ENCODE results near the gene RAPGEF1. TPM values are rescaled to one million over a fixed set of nuclear protein-coding genes. Genes with fewer than 3 reads are reported as not detected.
A peak's percentile ranks its signal among the peaks of the same experiment; 100 is the strongest.

The RAPGEF1 gene
- total RNA-seq, 3 donors from 2014 or later = 67.1 to 103 (median 84.2) TPM

- Histone ChIP-seq H3K4me3 (no peak overlapping the region), H3K9me3 (no peaks in the 10 kb centered on the region), H3K4me1 (ENCODE audit: low read depth) (peaks cover 40% of the 10 kb centered on the region), H3K36me3 (ENCODE audit: low read depth) (no peaks in the 10 kb centered on the region)
- intact Hi-C loops (cut with DNase I, micrococcal nuclease) = no loop called here
- DNase-seq (peak in 1 of 3 donors; percentile 50), ATAC-seq (no peak)
- TF ChIP-seq, protein P1, sequence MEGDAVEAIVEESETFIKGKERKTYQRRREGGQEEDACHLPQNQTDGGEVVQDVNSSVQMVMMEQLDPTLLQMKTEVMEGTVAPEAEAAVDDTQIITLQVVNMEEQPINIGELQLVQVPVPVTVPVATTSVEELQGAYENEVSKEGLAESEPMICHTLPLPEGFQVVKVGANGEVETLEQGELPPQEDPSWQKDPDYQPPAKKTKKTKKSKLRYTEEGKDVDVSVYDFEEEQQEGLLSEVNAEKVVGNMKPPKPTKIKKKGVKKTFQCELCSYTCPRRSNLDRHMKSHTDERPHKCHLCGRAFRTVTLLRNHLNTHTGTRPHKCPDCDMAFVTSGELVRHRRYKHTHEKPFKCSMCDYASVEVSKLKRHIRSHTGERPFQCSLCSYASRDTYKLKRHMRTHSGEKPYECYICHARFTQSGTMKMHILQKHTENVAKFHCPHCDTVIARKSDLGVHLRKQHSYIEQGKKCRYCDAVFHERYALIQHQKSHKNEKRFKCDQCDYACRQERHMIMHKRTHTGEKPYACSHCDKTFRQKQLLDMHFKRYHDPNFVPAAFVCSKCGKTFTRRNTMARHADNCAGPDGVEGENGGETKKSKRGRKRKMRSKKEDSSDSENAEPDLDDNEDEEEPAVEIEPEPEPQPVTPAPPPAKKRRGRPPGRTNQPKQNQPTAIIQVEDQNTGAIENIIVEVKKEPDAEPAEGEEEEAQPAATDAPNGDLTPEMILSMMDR (IDR thresholded peaks at IDR 0.05) = no peak
Observed at GRCh38 chr9:131631306-131631705, 108.6 kb downstream of the RAPGEF1 start.

DNA sequence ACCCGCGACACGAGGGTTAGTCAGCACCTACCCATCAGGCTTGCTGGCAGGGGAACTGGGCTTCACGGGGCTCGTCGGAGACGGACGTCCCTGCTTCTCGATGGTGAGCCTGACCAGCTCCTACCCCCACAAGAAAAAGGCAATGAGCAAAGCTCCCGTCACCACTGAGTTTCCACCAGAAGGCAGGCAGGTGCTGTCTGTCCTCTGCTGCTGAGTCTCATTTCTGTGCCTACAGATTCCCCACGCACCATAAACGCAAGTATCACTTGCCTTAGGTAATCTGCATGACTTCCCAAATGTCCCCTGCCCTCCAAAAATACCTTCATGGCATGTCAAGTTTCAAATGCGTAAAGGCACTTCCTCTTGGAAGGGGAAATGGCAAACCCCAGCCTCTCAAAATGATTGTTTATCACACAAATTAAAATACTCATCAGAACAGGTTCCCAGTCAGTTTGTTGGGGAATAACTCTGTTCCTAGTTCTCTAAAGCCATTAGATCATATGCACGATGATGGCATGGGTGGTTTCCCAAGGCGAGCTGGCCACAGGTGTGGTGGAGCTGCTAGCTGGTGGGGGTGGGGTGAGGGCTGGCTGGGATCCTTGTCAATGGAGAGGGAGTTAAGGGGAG is 109.6 kb downstream of the RAPGEF1 start:
- peaks cover 30% of the 10 kb centered on the region for H3K4me1 ChIP-seq (ENCODE audit: low read depth)
- no peak overlapping the region for H3K4me3 ChIP-seq
- no peaks in the 10 kb centered on the region for H3K36me3 ChIP-seq (ENCODE audit: low read depth)
- TF ChIP-seq, protein P1 (IDR thresholded peaks at IDR 0.05) = no peak
- no peaks in the 10 kb centered on the region for H3K9me3 ChIP-seq
- ATAC-seq = no peak
- peak in 2 of 3 donors; percentile 58 to 59 for DNase-seq
- intact Hi-C loops (cut with DNase I, micrococcal nuclease) = no loop called here

DNA sequence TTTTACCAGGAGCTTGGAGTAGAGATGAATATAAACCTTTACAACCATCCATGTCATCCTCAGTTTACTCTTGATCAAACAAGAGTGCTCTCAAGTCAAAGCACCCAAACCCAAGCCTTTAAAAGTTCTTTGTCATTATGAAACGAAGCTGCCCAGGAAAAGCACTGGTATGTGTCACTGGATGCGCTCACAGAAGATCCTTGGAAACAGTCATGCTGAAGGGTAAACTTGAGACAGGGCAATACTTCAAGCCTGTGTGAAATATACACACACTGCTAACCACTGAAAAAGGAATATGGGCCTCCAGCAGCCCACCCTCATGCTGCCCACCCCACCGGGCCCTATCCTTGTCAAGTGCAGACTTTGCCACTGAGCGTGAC is 110.1 kb downstream of the RAPGEF1 start:
- no peak overlapping the region for H3K4me3 ChIP-seq
- no peaks in the 10 kb centered on the region for H3K36me3 ChIP-seq (ENCODE audit: low read depth)
- no peak for ATAC-seq
- TF ChIP-seq, protein P1 (IDR thresholded peaks at IDR 0.05) = no peak
- H3K4me1 ChIP-seq (ENCODE audit: low read depth) = peaks cover 25% of the 10 kb centered on the region
- no peaks in the 10 kb centered on the region for H3K9me3 ChIP-seq
- intact Hi-C loops (cut with DNase I, micrococcal nuclease) = no loop called here
- no peak for DNase-seq

DNA sequence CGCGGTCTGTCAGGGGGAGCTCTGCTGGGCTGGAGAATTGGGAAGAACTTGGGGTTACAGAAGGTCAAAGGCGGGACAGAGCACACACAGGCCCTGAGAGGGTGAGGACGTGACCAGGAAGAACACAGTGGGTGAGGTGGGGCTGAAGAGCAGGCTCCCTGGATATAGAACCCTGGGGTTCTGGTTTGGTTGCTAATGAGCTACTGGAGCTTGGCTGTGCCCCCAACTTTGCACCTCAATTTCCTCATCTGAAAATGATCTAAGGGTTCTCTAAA is 110.7 kb downstream of the RAPGEF1 start:
- H3K4me1 ChIP-seq (ENCODE audit: low read depth) = peaks cover 20% of the 10 kb centered on the region
- no peak for DNase-seq
- H3K9me3 ChIP-seq = no peaks in the 10 kb centered on the region
- TF ChIP-seq, protein P1 (IDR thresholded peaks at IDR 0.05) = no peak
- no peak for ATAC-seq
- no peak overlapping the region for H3K4me3 ChIP-seq
- intact Hi-C loops (cut with DNase I, micrococcal nuclease) = no loop called here
- H3K36me3 ChIP-seq (ENCODE audit: low read depth) = no peaks in the 10 kb centered on the region

DNA sequence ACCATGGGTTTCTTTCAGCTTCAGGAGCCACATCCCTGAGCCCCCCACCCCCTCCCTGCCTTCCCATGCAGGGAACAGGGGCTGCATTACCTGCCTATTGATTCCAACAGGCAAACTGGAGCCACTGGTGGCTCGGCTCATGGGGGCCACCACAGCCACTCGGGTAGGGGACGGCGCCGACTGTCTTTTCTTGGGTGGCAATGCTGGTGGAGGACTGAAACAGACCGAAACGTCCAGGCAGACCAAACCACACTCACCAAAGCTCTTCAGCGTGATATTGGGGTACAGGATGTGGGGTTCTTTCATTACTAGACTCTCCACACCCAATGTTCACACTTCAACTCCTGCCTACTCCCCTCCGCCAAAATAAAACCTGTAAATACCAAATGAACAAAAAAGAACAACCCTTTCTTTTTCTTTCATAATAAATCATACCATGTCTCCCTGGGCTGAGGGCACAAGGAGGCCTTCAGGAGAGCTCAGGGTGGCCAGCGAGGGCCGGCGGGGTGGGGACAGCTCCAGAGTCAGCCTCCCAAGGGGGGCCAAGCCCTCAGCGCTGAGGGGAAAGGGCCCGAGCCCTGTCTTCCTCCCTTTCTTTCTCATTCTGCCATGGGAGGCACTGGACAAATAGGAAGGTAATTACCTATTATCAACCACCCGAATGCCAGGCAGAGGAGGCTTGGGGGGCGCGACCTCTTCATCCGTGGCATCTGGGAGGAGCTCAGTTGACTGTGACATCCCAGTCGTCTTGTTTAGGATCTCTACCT is 111.2 kb downstream of the RAPGEF1 start:
- TF ChIP-seq, protein P1 (IDR thresholded peaks at IDR 0.05) = no peak
- ATAC-seq (peak; percentile 1), DNase-seq (peak in 1 of 3 donors; percentile 42)
- H3K9me3 ChIP-seq = no peaks in the 10 kb centered on the region
- no peaks in the 10 kb centered on the region for H3K36me3 ChIP-seq (ENCODE audit: low read depth)
- peaks cover 20% of the 10 kb centered on the region for H3K4me1 ChIP-seq (ENCODE audit: low read depth)
- intact Hi-C loops (cut with DNase I, micrococcal nuclease) = no loop called here
- H3K4me3 ChIP-seq = no peak overlapping the region

All from mucosa of descending colon (tissue), 3 donors.